Gastrocnemius medialis (tissue), 4 donors: ENCODE results near the gene MINDY4B.

Experiments used
- CTCF ChIP-seq, 5 experiments: fragments of 450-650 bp in 3 of 5; fragments of 200-600 bp in 2 of 5; sonication (generic) in 2 of 5; IDR thresholded peaks in 4 of 5; conservative IDR thresholded peaks in 1 of 5; 1 replicate in 4 of 5; 2 replicates in 1 of 5; pipeline ENCODE4 v1.5.1; 2016 to 2019; ENCODE audit warnings: antibody characterized with exemption in 5 of 5, mild to moderate bottlenecking in 3 of 5, moderate library complexity in 3 of 5
- POLR2A ChIP-seq, 2 donors: fragments of 450-650 bp; IDR thresholded peaks; one replicate each; pipeline ENCODE4 v1.6.1; 2017; ENCODE audit warnings: antibody characterized with exemption in 2 of 2, mild to moderate bottlenecking in 2 of 2, moderate library complexity in 2 of 2

GRCh38 chr3:150921209-150921608, 16.0 kb upstream of the MINDY4B start:
- TF ChIP-seq POLR2A (IDR thresholded peaks at IDR 0.05), result no peak
- no peak for TF ChIP-seq CTCF (IDR thresholded peaks at IDR 0.05 in 4 of 5, conservative IDR thresholded peaks at IDR 0.05 in 1 of 5)
